Esophagus squamous epithelium (tissue), 5 donors: ENCODE measurements around the gene KCNH5. TPM values are rescaled to one million over a fixed set of nuclear protein-coding genes. Genes with fewer than 3 reads are reported as not detected.

Experiments used
- DNase-seq: peaks from one replicate; lab custom pipeline; 2025; lab: John Stamatoyannopoulos, UW
- H3K27ac ChIP-seq, 4 donors: fragments of 200-600 bp; sonication (generic); one replicate each; pipeline ENCODE4 v1.5.1; 2016 to 2019; ENCODE audit warnings: mild to moderate bottlenecking in 1 of 4
- H3K27me3 ChIP-seq, 4 donors: fragments of 200-600 bp; sonication (generic); 1 replicate in 3 of 4; 2 replicates in 1 of 4; pipeline versions ENCODE4 v1.5.1 to v1.6.0; 2017 to 2021; ENCODE audit warnings: antibody characterized with exemption in 1 of 4
- H3K36me3 ChIP-seq, 3 donors: fragments of 200-600 bp; sonication (generic); one replicate each; pipeline ENCODE4 v1.5.1; 2016 to 2019
- H3K4me1 ChIP-seq, 3 donors: fragments of 200-600 bp; sonication (generic); one replicate each; pipeline ENCODE4 v1.5.1; 2017 to 2019
- H3K4me3 ChIP-seq, 4 donors: fragments of 200-600 bp; sonication (generic); 1 replicate in 3 of 4; 2 replicates in 1 of 4; pipeline ENCODE4 v1.5.1; 2016 to 2019; ENCODE audit warnings: mild to moderate bottlenecking in 2 of 4, moderate library complexity in 1 of 4
- H3K9me3 ChIP-seq, 3 donors: fragments of 200-600 bp; sonication (generic); one replicate each; pipeline ENCODE4 v1.5.1; 2016 to 2019
- POLR2A ChIP-seq, 4 donors: fragments of 450-650 bp; IDR thresholded peaks; one replicate each; pipeline ENCODE4 v1.6.1; 2017; ENCODE audit warnings: antibody characterized with exemption in 4 of 4, mild to moderate bottlenecking in 4 of 4, moderate library complexity in 3 of 4
- WGBS, 2 donors: methylation state at CpG; one replicate each; pipeline ENCODE4 v1.1.5; 2018; 5-methylcytosine and 5-hydroxymethylcytosine counted together
- intact Hi-C: fragments of 100-400 bp; cut with DNase I; formaldehyde crosslinking; loops from one replicate; pipeline ENCODE4 v1.15.0; 2022
- total RNA-seq, 4 donors: library from RNA; depleted of rRNA; stranded (reverse); fragments of >200 nt; gene quantifications; one replicate each; pipeline ENCODE4 v1.1.0, GENCODE V29; 2016
- TF ChIP-seq, protein P1 (sequence below), 6 experiments: fragments of 450-650 bp in 4 of 6; fragments of 200-600 bp in 2 of 6; sonication (generic) in 2 of 6; IDR thresholded peaks; one replicate each; pipeline ENCODE4 v1.5.1; 2016 to 2019; ENCODE audit warnings: antibody characterized with exemption in 6 of 6, mild to moderate bottlenecking in 4 of 6, moderate library complexity in 4 of 6
- donor health status: DM: yes; HTN: yes; CAD: no.

KCNH5 gene
- total RNA-seq, 4 donors from 2014 or later: under 0.01 to 0.06 TPM; not detected in 2

DNA sequence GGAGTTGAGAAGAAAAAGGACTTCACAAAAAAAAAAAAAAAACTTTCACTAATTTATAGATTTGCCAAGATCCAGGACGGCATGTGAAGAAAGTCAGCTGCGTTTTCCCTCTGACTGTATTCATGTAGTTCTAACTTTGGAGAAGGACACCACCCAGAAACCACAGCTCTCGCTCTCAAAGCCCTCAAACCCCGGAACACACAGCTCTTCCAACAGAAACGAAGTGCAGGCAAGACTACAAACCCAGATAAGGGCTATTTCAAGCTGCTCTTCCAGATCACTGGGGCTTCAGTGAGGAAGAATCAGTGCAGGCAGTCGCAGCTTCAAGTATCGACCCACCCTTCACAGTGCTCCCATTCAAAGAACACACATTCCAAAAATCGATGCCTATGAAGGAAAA lies 13.2 kb downstream of the KCNH5 start:
- no peaks in the 10 kb centered on the region for H3K27me3 ChIP-seq
- WGBS, 2 donors: 61 to 65% methylated on average over 8 of the region's 8 CpGs
- H3K36me3 ChIP-seq: no peaks in the 10 kb centered on the region
- H3K4me1 ChIP-seq: no peaks in the 10 kb centered on the region
- DNase-seq: no peak
- no peak for TF ChIP-seq POLR2A (IDR thresholded peaks at IDR 0.05)
- TF ChIP-seq, protein P1, sequence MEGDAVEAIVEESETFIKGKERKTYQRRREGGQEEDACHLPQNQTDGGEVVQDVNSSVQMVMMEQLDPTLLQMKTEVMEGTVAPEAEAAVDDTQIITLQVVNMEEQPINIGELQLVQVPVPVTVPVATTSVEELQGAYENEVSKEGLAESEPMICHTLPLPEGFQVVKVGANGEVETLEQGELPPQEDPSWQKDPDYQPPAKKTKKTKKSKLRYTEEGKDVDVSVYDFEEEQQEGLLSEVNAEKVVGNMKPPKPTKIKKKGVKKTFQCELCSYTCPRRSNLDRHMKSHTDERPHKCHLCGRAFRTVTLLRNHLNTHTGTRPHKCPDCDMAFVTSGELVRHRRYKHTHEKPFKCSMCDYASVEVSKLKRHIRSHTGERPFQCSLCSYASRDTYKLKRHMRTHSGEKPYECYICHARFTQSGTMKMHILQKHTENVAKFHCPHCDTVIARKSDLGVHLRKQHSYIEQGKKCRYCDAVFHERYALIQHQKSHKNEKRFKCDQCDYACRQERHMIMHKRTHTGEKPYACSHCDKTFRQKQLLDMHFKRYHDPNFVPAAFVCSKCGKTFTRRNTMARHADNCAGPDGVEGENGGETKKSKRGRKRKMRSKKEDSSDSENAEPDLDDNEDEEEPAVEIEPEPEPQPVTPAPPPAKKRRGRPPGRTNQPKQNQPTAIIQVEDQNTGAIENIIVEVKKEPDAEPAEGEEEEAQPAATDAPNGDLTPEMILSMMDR (IDR thresholded peaks at IDR 0.05): no peak
- no peak overlapping the region for H3K27ac ChIP-seq
- H3K4me3 ChIP-seq: no peak overlapping the region
- H3K9me3 ChIP-seq: no peaks in the 10 kb centered on the region
- intact Hi-C loops: no loop called here

GRCh38 chr14:63030113-63030512 lies 15.1 kb downstream of the KCNH5 start:
- no peaks in the 10 kb centered on the region for H3K36me3 ChIP-seq
- no peak overlapping the region for H3K4me3 ChIP-seq
- H3K4me1 ChIP-seq: no peaks in the 10 kb centered on the region
- intact Hi-C loops: no loop called here
- no peaks in the 10 kb centered on the region for H3K27me3 ChIP-seq
- no peak for TF ChIP-seq POLR2A (IDR thresholded peaks at IDR 0.05)
- TF ChIP-seq, protein P1 (IDR thresholded peaks at IDR 0.05): no peak
- no peaks in the 10 kb centered on the region for H3K9me3 ChIP-seq
- H3K27ac ChIP-seq: no peak overlapping the region
- WGBS, 2 donors: 56 to 57% methylated on average over 1 of the region's 1 CpG
- no peak for DNase-seq

- intact Hi-C loops: no loop called here
- H3K4me3 ChIP-seq: no peak overlapping the region
- TF ChIP-seq POLR2A (IDR thresholded peaks at IDR 0.05): no peak
- TF ChIP-seq, protein P1 (IDR thresholded peaks at IDR 0.05): no peak
- no peaks in the 10 kb centered on the region for H3K36me3 ChIP-seq
- H3K9me3 ChIP-seq: no peaks in the 10 kb centered on the region
- DNase-seq: no peak
- 14 to 24% methylated on average over 1 of the region's 1 CpG for WGBS, 2 donors
- no peaks in the 10 kb centered on the region for H3K4me1 ChIP-seq
- peaks cover 0 to 4% (median 0%) of the 10 kb centered on the region in 4 donors for H3K27me3 ChIP-seq
- H3K27ac ChIP-seq: no peak overlapping the region
These were observed 17.5 kb downstream of the KCNH5 start for GRCh38 chr14:63027719-63028118.

GRCh38 chr14:63026491-63026890 lies 18.8 kb downstream of the KCNH5 start:
- Histone ChIP-seq H3K27me3 (peaks cover 0 to 4% (median 0%) of the 10 kb centered on the region in 4 donors), H3K36me3 (no peaks in the 10 kb centered on the region), H3K9me3 (no peaks in the 10 kb centered on the region), H3K27ac (no peak overlapping the region), H3K4me1 (no peaks in the 10 kb centered on the region), H3K4me3 (no peak overlapping the region)
- DNase-seq: no peak
- TF ChIP-seq, protein P1 (IDR thresholded peaks at IDR 0.05): no peak
- TF ChIP-seq POLR2A (IDR thresholded peaks at IDR 0.05): no peak
- 83 to 95% methylated on average over 2 of the region's 2 CpGs for WGBS, 2 donors
- intact Hi-C loops: no loop called here

DNA sequence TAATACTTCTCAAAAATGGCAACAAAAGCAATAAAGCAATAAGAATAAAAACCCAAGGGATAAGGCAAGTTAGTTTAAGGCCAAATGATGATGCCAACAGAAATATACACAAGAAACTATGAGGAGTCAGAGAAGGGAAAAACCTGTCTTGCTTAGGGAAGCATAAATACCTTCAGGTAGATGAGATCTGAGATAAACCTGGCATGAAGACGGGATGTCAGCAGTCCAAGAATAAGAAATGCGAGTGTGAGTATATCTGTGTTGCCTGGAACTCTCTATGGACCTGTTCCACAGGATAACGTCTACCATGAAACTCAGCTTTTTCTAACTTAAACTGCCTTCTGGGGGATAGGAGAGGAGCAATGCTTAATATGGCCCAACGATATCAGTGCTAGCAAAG lies 30.6 kb downstream of the KCNH5 start:
- intact Hi-C loops: no loop called here
- no peak overlapping the region for H3K4me3 ChIP-seq
- H3K9me3 ChIP-seq: no peaks in the 10 kb centered on the region
- no peaks in the 10 kb centered on the region for H3K4me1 ChIP-seq
- no peaks in the 10 kb centered on the region for H3K36me3 ChIP-seq
- no peaks in the 10 kb centered on the region for H3K27me3 ChIP-seq
- WGBS, 2 donors: 62 to 80% methylated on average over 3 to 4 of the region's 4 CpGs
- no peak overlapping the region for H3K27ac ChIP-seq
- no peak for DNase-seq
- TF ChIP-seq POLR2A (IDR thresholded peaks at IDR 0.05): no peak
- TF ChIP-seq, protein P1 (IDR thresholded peaks at IDR 0.05): no peak
